Calu3 (cell line): ENCODE data around the gene CCDC70. TPM values are rescaled to one million over a fixed set of nuclear protein-coding genes. Genes with fewer than 3 reads are reported as not detected.

Source experiments
- BruUV-seq: library from RNA; stranded (reverse); fragments of 400-500 nt; replicated peaks from 2 replicates; lab custom pipeline; 2021; lab: Mats Ljungman, UMichigan
- CTCF ChIA-PET: fragments of 300-600 bp; sonication (Branson Sonifier 250); formaldehyde crosslinking; loops from one replicate; lab custom pipeline; 2022; ENCODE audit warnings: antibody characterized with exemption; lab: Charles Lee
- DNase-seq: peaks from one replicate; pipeline ENCODE4 v3.0.0; 2022
- H3K27ac Mint-ChIP-seq: one replicate; pipeline ENCODE4 v1.8.0; 2022; ENCODE audit warnings: mixed read lengths; ENCODE audit not compliant: unreplicated experiment
- H3K27me3 Mint-ChIP-seq: one replicate; pipeline ENCODE4 v1.8.0; 2022; ENCODE audit warnings: mixed read lengths; ENCODE audit not compliant: unreplicated experiment
- H3K36me3 Mint-ChIP-seq: one replicate; pipeline ENCODE4 v1.8.0; 2022; ENCODE audit warnings: mild to moderate bottlenecking, moderate library complexity, mixed read lengths; ENCODE audit not compliant: insufficient read depth, unreplicated experiment
- H3K4me1 Mint-ChIP-seq: one replicate; pipeline ENCODE4 v1.8.0; 2022; ENCODE audit warnings: mild to moderate bottlenecking, low read depth, mixed read lengths; ENCODE audit not compliant: unreplicated experiment
- H3K4me3 Mint-ChIP-seq: one replicate; pipeline ENCODE4 v1.8.0; 2022; ENCODE audit warnings: mild to moderate bottlenecking, low read depth, moderate library complexity, mixed read lengths; ENCODE audit not compliant: unreplicated experiment
- H3K9me3 Mint-ChIP-seq: one replicate; pipeline ENCODE4 v1.8.0; 2022; ENCODE audit warnings: low read depth, mixed read lengths; ENCODE audit not compliant: unreplicated experiment
- intact Hi-C: fragments of 100-400 bp; cut with micrococcal nuclease; formaldehyde crosslinking; loops from one replicate; pipeline ENCODE4 v1.10.0; 2022; ENCODE audit not compliant: unreplicated experiment
- total RNA-seq: library from RNA; stranded (reverse); gene quantifications from 2 replicates; pipeline ENCODE4 v1.2.3, GENCODE V29; 2022
- TF ChIP-seq, protein P1 (sequence below): fragments of 200-600 bp; IDR thresholded peaks from one replicate; pipeline ENCODE4 v1.8.0; 2022; ENCODE audit warnings: antibody characterized with exemption; ENCODE audit not compliant: unreplicated experiment

Gene CCDC70
- total RNA-seq, 1 experiment from 2014 or later = not detected

DNA sequence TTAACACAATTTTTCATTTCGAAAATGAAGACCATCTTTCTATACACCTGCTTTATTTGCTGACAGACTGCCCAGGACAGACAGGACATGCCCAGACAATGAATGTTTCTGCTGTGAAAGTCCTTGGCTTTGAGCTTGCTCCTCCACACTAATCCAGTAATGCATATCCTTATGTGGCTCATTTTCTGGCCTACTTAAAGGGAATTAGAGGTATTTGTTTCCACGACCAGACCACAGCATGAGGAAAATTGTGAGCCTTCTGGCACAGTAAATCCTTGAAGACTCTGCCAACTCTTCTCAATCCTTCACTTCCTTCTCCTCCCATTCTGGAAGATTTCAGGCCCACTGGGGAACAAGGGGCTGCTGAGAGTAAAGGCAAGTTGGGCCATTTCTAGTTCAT, 25.7 kb downstream of the CCDC70 start:
- CTCF ChIA-PET = no interaction called here
- no peak overlapping the region for H3K4me3 Mint-ChIP-seq
- H3K4me1 Mint-ChIP-seq = no peaks in the 10 kb centered on the region
- no TSS peak for BruUV-seq
- no peak overlapping the region for H3K27ac Mint-ChIP-seq
- no peaks in the 10 kb centered on the region for H3K36me3 Mint-ChIP-seq
- no peak for DNase-seq
- no peaks in the 10 kb centered on the region for H3K9me3 Mint-ChIP-seq
- intact Hi-C loops = no loop called here
- H3K27me3 Mint-ChIP-seq = peaks cover 47% of the 10 kb centered on the region
- TF ChIP-seq, protein P1, sequence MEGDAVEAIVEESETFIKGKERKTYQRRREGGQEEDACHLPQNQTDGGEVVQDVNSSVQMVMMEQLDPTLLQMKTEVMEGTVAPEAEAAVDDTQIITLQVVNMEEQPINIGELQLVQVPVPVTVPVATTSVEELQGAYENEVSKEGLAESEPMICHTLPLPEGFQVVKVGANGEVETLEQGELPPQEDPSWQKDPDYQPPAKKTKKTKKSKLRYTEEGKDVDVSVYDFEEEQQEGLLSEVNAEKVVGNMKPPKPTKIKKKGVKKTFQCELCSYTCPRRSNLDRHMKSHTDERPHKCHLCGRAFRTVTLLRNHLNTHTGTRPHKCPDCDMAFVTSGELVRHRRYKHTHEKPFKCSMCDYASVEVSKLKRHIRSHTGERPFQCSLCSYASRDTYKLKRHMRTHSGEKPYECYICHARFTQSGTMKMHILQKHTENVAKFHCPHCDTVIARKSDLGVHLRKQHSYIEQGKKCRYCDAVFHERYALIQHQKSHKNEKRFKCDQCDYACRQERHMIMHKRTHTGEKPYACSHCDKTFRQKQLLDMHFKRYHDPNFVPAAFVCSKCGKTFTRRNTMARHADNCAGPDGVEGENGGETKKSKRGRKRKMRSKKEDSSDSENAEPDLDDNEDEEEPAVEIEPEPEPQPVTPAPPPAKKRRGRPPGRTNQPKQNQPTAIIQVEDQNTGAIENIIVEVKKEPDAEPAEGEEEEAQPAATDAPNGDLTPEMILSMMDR = no peak

DNA sequence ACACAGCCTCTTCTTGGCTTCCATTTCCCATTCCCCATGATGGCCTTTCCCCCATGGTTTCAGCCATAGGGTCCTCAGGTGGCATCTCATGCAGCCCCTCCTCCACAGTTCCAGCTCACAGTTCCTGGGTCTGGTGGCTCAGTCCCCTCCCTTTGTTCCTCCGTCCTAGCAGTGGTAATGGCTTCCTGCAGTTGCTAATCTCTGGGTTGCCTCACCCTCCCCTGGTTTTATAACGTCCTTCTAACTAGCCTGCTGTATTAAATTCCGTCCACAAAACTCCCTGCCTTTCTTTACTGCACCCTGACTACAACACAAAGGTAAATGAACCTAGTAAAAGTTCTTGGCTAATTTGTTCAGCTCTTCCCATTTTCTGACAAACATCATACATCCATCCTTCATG, 30.9 kb downstream of the CCDC70 start:
- Mint-ChIP-seq H3K27ac (no peak overlapping the region), H3K4me3 (no peak overlapping the region), H3K27me3 (peaks cover 51% of the 10 kb centered on the region), H3K9me3 (no peaks in the 10 kb centered on the region), H3K4me1 (no peaks in the 10 kb centered on the region), H3K36me3 (no peaks in the 10 kb centered on the region)
- DNase-seq = no peak
- CTCF ChIA-PET = interaction anchor here (0.6 kb wide), 1 partner anchor 500 kb away, joined by 3 read pairs; no protein-coding TSS in a partner anchor
- intact Hi-C loops = loop anchor here (10.0 kb wide), 1 partner anchor 112 kb away; no protein-coding TSS in a partner anchor
- TF ChIP-seq, protein P1 = no peak
- BruUV-seq = no TSS peak

DNA sequence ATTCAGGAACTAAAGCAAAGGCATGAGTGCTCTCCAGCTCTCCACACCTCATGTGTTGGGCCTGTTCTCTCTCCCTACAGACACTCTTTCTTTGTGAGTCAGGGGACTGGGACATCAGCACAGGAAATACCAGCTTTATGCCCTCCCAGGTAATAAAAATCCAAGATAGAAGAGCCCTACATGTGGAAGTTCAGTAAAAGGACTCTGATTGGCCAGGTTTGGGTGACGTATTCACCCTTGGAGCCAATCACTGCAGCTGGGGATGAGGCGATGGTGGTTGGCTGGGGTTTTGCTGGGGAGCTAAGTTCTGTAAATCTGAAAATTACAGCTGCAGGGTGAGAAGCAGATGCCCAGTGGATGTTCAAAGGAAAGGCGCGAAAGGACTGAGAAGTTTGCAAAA, 32.5 kb downstream of the CCDC70 start:
- peaks cover 3% of the 10 kb centered on the region for H3K36me3 Mint-ChIP-seq
- no peak for DNase-seq
- H3K27me3 Mint-ChIP-seq = peaks cover 51% of the 10 kb centered on the region
- CTCF ChIA-PET = no interaction called here
- no peak overlapping the region for H3K27ac Mint-ChIP-seq
- H3K4me1 Mint-ChIP-seq = no peaks in the 10 kb centered on the region
- no TSS peak for BruUV-seq
- intact Hi-C loops = loop anchor here (10.0 kb wide), 1 partner anchor 111 kb away; no protein-coding TSS in a partner anchor
- TF ChIP-seq, protein P1 = no peak
- H3K4me3 Mint-ChIP-seq = no peak overlapping the region
- no peaks in the 10 kb centered on the region for H3K9me3 Mint-ChIP-seq

DNA sequence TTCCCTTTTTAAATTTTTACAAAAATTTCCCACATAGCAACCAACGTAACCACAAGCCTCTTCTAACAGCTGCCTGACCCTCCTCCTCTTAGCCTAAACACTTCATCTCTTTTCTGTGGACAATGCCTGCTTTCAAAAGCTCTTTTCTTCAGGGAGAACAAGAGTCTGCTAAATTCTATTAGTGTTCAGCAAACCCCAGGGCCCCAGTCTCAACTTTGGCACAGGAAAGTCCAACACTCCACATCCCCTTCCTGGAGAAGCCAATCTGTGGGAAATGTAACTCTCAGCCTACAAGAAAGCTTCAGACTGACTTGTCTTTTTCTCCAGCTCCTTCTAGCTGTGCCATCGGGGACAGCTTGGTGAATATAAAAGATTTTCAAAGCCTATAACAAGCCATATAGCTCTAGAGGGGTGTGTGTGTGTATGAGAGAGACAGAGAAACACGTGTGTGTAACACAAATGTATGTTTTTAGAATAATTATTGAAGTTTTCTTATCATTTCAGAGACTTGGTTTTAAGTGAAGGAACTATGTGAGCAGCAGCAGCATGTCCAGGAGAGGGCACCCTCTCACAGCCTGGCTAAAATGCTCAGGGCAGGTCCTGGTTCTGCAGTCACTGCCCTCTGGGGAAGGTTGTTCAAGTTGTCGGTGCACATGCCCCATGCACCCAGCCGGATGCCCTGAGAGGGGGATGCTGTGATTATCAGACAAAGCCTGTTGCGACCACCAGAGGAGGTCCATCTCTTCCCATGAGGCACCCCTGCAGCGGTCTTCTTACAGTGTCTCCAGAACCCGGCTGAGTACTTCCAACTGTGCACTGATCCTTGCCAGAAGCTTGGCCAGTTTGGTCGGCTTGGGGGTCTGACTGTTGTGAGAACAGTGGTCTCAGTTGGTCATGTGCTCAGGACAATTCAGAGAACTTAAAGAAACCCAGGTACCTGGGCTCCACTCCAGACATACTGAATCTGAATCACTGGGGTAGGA, 34.4 kb downstream of the CCDC70 start:
- Mint-ChIP-seq H3K4me1 (no peaks in the 10 kb centered on the region), H3K27ac (no peak overlapping the region), H3K27me3 (peaks cover 46% of the 10 kb centered on the region), H3K36me3 (peaks cover 3% of the 10 kb centered on the region), H3K9me3 (no peaks in the 10 kb centered on the region), H3K4me3 (no peak overlapping the region)
- peak; percentile 61 for DNase-seq
- CTCF ChIA-PET = interaction anchor here (1.8 kb wide), 1 partner anchor 232 kb away, joined by 8 read pairs; no protein-coding TSS in a partner anchor
- TF ChIP-seq, protein P1 = no peak
- intact Hi-C loops = loop anchor here (1.0 to 10.0 kb wide), 3 partner anchors 109 to 303 kb away; no protein-coding TSS in a partner anchor
- no TSS peak for BruUV-seq
